IMR-90 (cell line): ENCODE results near the gene PRKAG2. TPM values are rescaled to one million over a fixed set of nuclear protein-coding genes. Genes with fewer than 3 reads are reported as not detected.

Source experiments
- ATAC-seq: fragments of 200-7000 bp; cut with Tn5 transposase; 2 replicates; pipeline ENCODE4 v1.9.1; 2020; ENCODE audit warnings: low read depth, mild to moderate bottlenecking, moderate library complexity
- BruUV-seq: library from RNA; stranded (reverse); fragments of 400-500 nt; replicated peaks from 2 replicates; lab custom pipeline; 2021; lab: Mats Ljungman, UMichigan
- CTCF ChIA-PET: fragments of 300-600 bp; formaldehyde crosslinking; extraction: SDS; loops from one replicate; lab custom pipeline; 2021; ENCODE audit warnings: antibody characterized with exemption; lab: Yijun Ruan, JAX
- POLR2A ChIA-PET: fragments of 300-600 bp; sonication (Branson Sonifier 250); formaldehyde crosslinking; loops from one replicate; lab custom pipeline; 2022; ENCODE audit warnings: antibody characterized with exemption; ENCODE audit not compliant: unreplicated experiment; lab: Charles Lee
- DNase-seq: peaks from one replicate; pipeline ENCODE4 v3.0.0; 2013
- H2AFZ ChIP-seq: replicated peaks from 2 replicates; pipeline ENCODE3; 2013; ENCODE audit warnings: low read length, mild to moderate bottlenecking; ENCODE audit not compliant: poor library complexity
- H2AK5ac ChIP-seq: 2 replicates; pipeline ENCODE4 v1.6.1; 2013; ENCODE audit warnings: low read depth, low read length, inconsistent platforms
- H2AK9ac ChIP-seq: replicated peaks from 2 replicates; pipeline ENCODE3; 2013; ENCODE audit warnings: mild to moderate bottlenecking, low read depth, low read length, moderate library complexity; ENCODE audit not compliant: poor library complexity
- H2BK120ac ChIP-seq: 2 replicates; pipeline ENCODE4 v1.6.1; 2013; ENCODE audit warnings: low read depth, low read length, inconsistent platforms
- H2BK15ac ChIP-seq: 3 replicates; pipeline ENCODE4 v1.6.1; 2013; ENCODE audit warnings: low read depth, low read length, inconsistent platforms
- H2BK20ac ChIP-seq: 2 replicates; pipeline ENCODE4 v1.6.1; 2013; ENCODE audit warnings: low read depth, mild to moderate bottlenecking, inconsistent platforms, low read length, moderate library complexity
- H2BK5ac ChIP-seq: 2 replicates; pipeline ENCODE4 v1.6.1; 2013; ENCODE audit warnings: mild to moderate bottlenecking, low read depth, low read length, inconsistent platforms; ENCODE audit not compliant: poor library complexity, severe bottlenecking
- H3K14ac ChIP-seq: replicated peaks from 2 replicates; pipeline ENCODE4 v1.6.1; 2013; ENCODE audit warnings: low read depth, low read length, inconsistent platforms
- H3K18ac ChIP-seq: 2 replicates; pipeline ENCODE4 v1.6.1; 2013; ENCODE audit warnings: low read depth, low read length, control low read depth
- H3K23ac ChIP-seq: 2 replicates; pipeline ENCODE4 v1.6.1; 2013; ENCODE audit warnings: low read depth, low read length, inconsistent platforms
- H3K27ac ChIP-seq: 2 replicates; pipeline ENCODE4 v1.5.1; 2013; ENCODE audit warnings: mild to moderate bottlenecking, control low read depth, low read length; ENCODE audit not compliant: insufficient read depth
- H3K27me3 ChIP-seq: 2 replicates; pipeline ENCODE4 v1.6.1; 2013; ENCODE audit warnings: low read length; ENCODE audit not compliant: control insufficient read depth, insufficient read depth
- H3K36me3 ChIP-seq: 2 replicates; pipeline ENCODE4 v1.6.1; 2013; ENCODE audit warnings: low read length, mixed read lengths; ENCODE audit not compliant: control insufficient read depth, insufficient read depth
- H3K4ac ChIP-seq: 2 replicates; pipeline ENCODE4 v1.6.1; 2013; ENCODE audit warnings: low read depth, low read length, inconsistent platforms
- H3K4me1 ChIP-seq: 2 replicates; pipeline ENCODE4 v1.6.1; 2013; ENCODE audit warnings: low read length, mixed read lengths; ENCODE audit not compliant: control insufficient read depth, insufficient read depth
- H3K4me2 ChIP-seq: 2 replicates; pipeline ENCODE4 v1.6.1; 2013; ENCODE audit warnings: low read depth, mild to moderate bottlenecking, control low read depth, low read length, moderate library complexity
- H3K4me3 ChIP-seq: 2 replicates; pipeline ENCODE4 v1.5.1; 2013; ENCODE audit warnings: low read depth, mild to moderate bottlenecking, control low read depth, low read length, moderate library complexity; ENCODE audit not compliant: insufficient read depth
- H3K56ac ChIP-seq: 2 replicates; pipeline ENCODE4 v1.6.1; 2013; ENCODE audit warnings: low read length, inconsistent platforms; ENCODE audit not compliant: insufficient read depth; ENCODE audit errors: extremely low read depth
- H3K79me1 ChIP-seq, 2 experiments: 2 replicates each; pipeline ENCODE4 v1.6.1; 2013; ENCODE audit warnings: low read length in 2 of 2, inconsistent platforms in 1 of 2, low read depth in 1 of 2
- H3K9ac ChIP-seq: 2 replicates; pipeline ENCODE4 v1.6.1; 2013; ENCODE audit warnings: low read depth, low read length, control low read depth
- H3K9me1 ChIP-seq: 2 replicates; pipeline ENCODE4 v1.6.1; 2013; ENCODE audit warnings: low read length, inconsistent platforms; ENCODE audit not compliant: insufficient read depth
- H3K9me3 ChIP-seq: 2 replicates; pipeline ENCODE4 v1.6.1; 2013; ENCODE audit warnings: low read length; ENCODE audit not compliant: control insufficient read depth, insufficient read depth
- H4K20me1 ChIP-seq: 2 replicates; pipeline ENCODE4 v1.6.1; 2013; ENCODE audit warnings: low read length, inconsistent platforms; ENCODE audit not compliant: insufficient read depth
- H4K5ac ChIP-seq: 2 replicates; pipeline ENCODE4 v1.6.1; 2013; ENCODE audit warnings: mild to moderate bottlenecking, low read depth, low read length, control low read depth
- H4K8ac ChIP-seq, 2 experiments: 2 replicates each; pipeline ENCODE4 v1.6.1; 2013; ENCODE audit warnings: low read depth in 2 of 2, low read length in 2 of 2, control low read depth in 1 of 2, inconsistent platforms in 1 of 2
- H4K91ac ChIP-seq: 2 replicates; pipeline ENCODE4 v1.6.1; 2013; ENCODE audit warnings: low read depth, low read length, inconsistent platforms; ENCODE audit not compliant: insufficient read depth
- BHLHE40 ChIP-seq: fragments of 150-350 bp; IDR thresholded peaks from 2 replicates; pipeline ENCODE4 v1.6.1; 2016; ENCODE audit warnings: mild to moderate bottlenecking, low read depth, low read length
- CHD1 ChIP-seq: IDR thresholded peaks from 2 replicates; pipeline ENCODE4 v1.6.1; 2012; ENCODE audit warnings: low read depth, low read length, improper control_type of control experiment
- FOS ChIP-seq: fragments of 150-350 bp; IDR thresholded peaks from 2 replicates; pipeline ENCODE4 v1.6.1; 2016; ENCODE audit warnings: low read depth, low read length
- NFE2L2 ChIP-seq: fragments of 150-350 bp; IDR thresholded peaks from 2 replicates; pipeline ENCODE4 v1.6.1; 2016; ENCODE audit warnings: low read depth, mild to moderate bottlenecking, low read length
- RAD21 ChIP-seq: IDR thresholded peaks from 2 replicates; pipeline ENCODE4 v1.6.1; 2012; ENCODE audit warnings: low read length, improper control_type of control experiment
- RFX5 ChIP-seq: IDR thresholded peaks from 2 replicates; pipeline ENCODE4 v1.8.0; 2012; ENCODE audit warnings: low read depth, mild to moderate bottlenecking, low read length, moderate library complexity
- SMC3 ChIP-seq: fragments of 150-350 bp; IDR thresholded peaks from 2 replicates; pipeline ENCODE4 v1.6.1; 2016; ENCODE audit warnings: low read depth, mild to moderate bottlenecking, antibody characterized with exemption, low read length, moderate library complexity
- USF2 ChIP-seq: fragments of 150-350 bp; IDR thresholded peaks from 2 replicates; pipeline ENCODE4 v1.6.1; 2017; ENCODE audit warnings: mild to moderate bottlenecking, antibody characterized with exemption, low read length, low read depth
- WGBS, 2 experiments: methylation state at CpG; one replicate each; pipeline versions ENCODE4 v1.1.5 to v1.1.7; 2013; ENCODE audit warnings: missing lambda C conversion rate in 2 of 2; ENCODE audit not compliant: insufficient read length in 1 of 2; ENCODE audit errors: extremely low coverage in 2 of 2; 5-methylcytosine and 5-hydroxymethylcytosine counted together
- dilution Hi-C: fragments of 300-500 bp; cut with HindIII; formaldehyde crosslinking; loops from one replicate; pipeline ENCODE4 v1.14.3; 2018; ENCODE audit warnings: low sequenced_read_pairs; ENCODE audit not compliant: unreplicated experiment
- in situ Hi-C: fragments of 300-500 bp; cut with MboI; formaldehyde crosslinking; loops from 3 replicates; pipeline ENCODE4 v1.14.3; 2019; ENCODE audit warnings: low sequenced_read_pairs, inconsistent platforms, mixed read lengths
- intact Hi-C: fragments of 100-400 bp; cut with micrococcal nuclease; formaldehyde crosslinking; loops from 2 replicates; pipeline ENCODE4 v1.10.0; 2022
- polyA plus RNA-seq, 3 experiments: library from polyadenylated mRNA; depleted of rRNA; stranded (reverse); fragments of >200 nt; gene quantifications; 2 replicates each; pipeline ENCODE4 v1.2.3, GENCODE V29; 2012; ENCODE audit warnings: low replicate concordance in 1 of 3
- total RNA-seq: library from RNA; depleted of rRNA; stranded (reverse); fragments of >200 nt; gene quantifications from 2 replicates; pipeline ENCODE4 v1.2.3, GENCODE V29; 2012

The PRKAG2 gene
- total and polyA plus RNA-seq, 2 of the 4 experiments (the other 2 are of a cell fraction), result 15.4 to 21.6 TPM

- TF ChIP-seq RFX5, result no peak
- no peak for TF ChIP-seq NFE2L2
- TF ChIP-seq BHLHE40, result no peak
- no peak for TF ChIP-seq SMC3
- TF ChIP-seq FOS, result no peak
- TF ChIP-seq RAD21, result no peak
- TF ChIP-seq USF2, result no peak
- TF ChIP-seq CHD1, result no peak
- no peak overlapping the region for H3K27ac ChIP-seq
- CTCF ChIA-PET, result interaction anchor here (0.5 kb wide), 1 partner anchor 156 kb away, joined by 3 read pairs; no protein-coding TSS in a partner anchor
- no peaks in the 10 kb centered on the region for H3K9me1 ChIP-seq
- no peak overlapping the region for H3K56ac ChIP-seq
- no peak overlapping the region for H4K91ac ChIP-seq
- no TSS peak for BruUV-seq
- no peak overlapping the region for H4K8ac ChIP-seq
- dilution Hi-C loops (no loop called here), intact Hi-C loops (no loop called here), in situ Hi-C loops (no loop called here)
- WGBS, 2 experiments, result 40% methylated on average over 1 of the region's 2 CpGs; no CpG with 5 or more reads in 1 of the 2 experiments
- no peak overlapping the region for H2AFZ ChIP-seq
- H3K23ac ChIP-seq, result no peak overlapping the region
- ATAC-seq (no peak), DNase-seq (no peak)
- H3K79me1 ChIP-seq, result no peaks in the 10 kb centered on the region
- H3K9ac ChIP-seq, result no peak overlapping the region
- H3K4me2 ChIP-seq, result no peak overlapping the region
- no peak overlapping the region for H3K4ac ChIP-seq
- H3K9me3 ChIP-seq, result no peaks in the 10 kb centered on the region
- H2BK15ac ChIP-seq, result no peak overlapping the region
- no peak overlapping the region for H3K4me3 ChIP-seq
- H3K18ac ChIP-seq, result no peak overlapping the region
- peaks cover 56% of the 10 kb centered on the region for H3K27me3 ChIP-seq
- H3K14ac ChIP-seq, result no peak overlapping the region
- H4K5ac ChIP-seq, result no peak overlapping the region
- H3K4me1 ChIP-seq, result no peaks in the 10 kb centered on the region
- no peak overlapping the region for H2BK5ac ChIP-seq
- no peak overlapping the region for H2AK5ac ChIP-seq
- H4K20me1 ChIP-seq, result no peaks in the 10 kb centered on the region
- H2AK9ac ChIP-seq, result no peak overlapping the region
- H2BK120ac ChIP-seq, result no peak overlapping the region
- POLR2A ChIA-PET, result no interaction called here
- no peaks in the 10 kb centered on the region for H3K36me3 ChIP-seq
- H2BK20ac ChIP-seq, result no peak overlapping the region
Measured at GRCh38 chr7:151882734-151883133, 5.8 kb upstream of the PRKAG2 start.
